Measurements from ENCODE around the gene DLGAP1. TPM values are rescaled to one million over a fixed set of nuclear protein-coding genes. Genes with fewer than 3 reads are reported as not detected.

The DLGAP1 gene
- total and polyA plus RNA-seq, 10 of the 15 experiments (the other 5 are each of a cell fraction or from before 2014, with no cell fraction given): 0.23 to 27.6 (median 1.9) TPM

DNA sequence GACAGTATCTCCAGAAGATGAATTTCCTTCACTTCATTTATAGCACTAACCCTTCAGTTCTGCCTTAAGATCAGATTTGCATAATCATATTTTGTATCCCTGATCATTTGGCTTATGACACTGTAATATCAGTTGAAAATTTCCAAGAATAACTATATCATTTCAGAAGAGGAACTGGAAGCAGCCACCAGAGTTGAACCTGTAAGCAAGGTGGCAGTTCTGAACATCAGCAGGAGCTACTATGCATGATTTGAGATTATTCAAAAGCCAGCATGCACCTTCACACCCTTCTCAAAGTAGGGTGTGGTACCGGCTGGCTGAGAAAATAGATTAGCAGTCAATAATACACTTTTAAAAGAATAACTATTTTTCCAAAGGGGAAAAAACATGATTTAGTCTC, 328.2 kb downstream of the DLGAP1 start:
- Histone ChIP-seq H3K9me3 (replicated peaks; ENCODE audit: control insufficient read depth, insufficient read depth, low read length) (no peaks in the 10 kb centered on the region), H3K9ac (ENCODE audit: control insufficient read depth, insufficient read depth, low read length) (no peak overlapping the region), H4K20me1 (ENCODE audit: control insufficient read depth, insufficient read depth) (no peaks in the 10 kb centered on the region), H3K4me3 (no peak overlapping the region), H3K27ac (ENCODE audit: control insufficient read depth, insufficient read depth) (no peak overlapping the region), H3K4me2 (ENCODE audit: control insufficient read depth, insufficient read depth) (no peak overlapping the region), H2AFZ (ENCODE audit: control insufficient read depth, low read depth, low read length) (no peak overlapping the region), H3K4me1 (ENCODE audit: control insufficient read depth, insufficient read depth, low read length) (no peaks in the 10 kb centered on the region), H3K36me3 (ENCODE audit: control insufficient read depth in 2 of 2, insufficient read depth in 2 of 2, low read length in 1 of 2) (no peaks in the 10 kb centered on the region; a peak in 1 of 4 replicates), H3K27me3 (replicated peaks in 1 of 2; ENCODE audit: control insufficient read depth in 2 of 2, insufficient read depth in 2 of 2, low read length in 1 of 2) (no peaks in the 10 kb centered on the region), H3K79me2 (ENCODE audit: control insufficient read depth, insufficient read depth, low read length) (no peaks in the 10 kb centered on the region)
- 61% methylated on average over 1 of the region's 1 CpG for WGBS (ENCODE audit: insufficient coverage, insufficient replicate concordance, low lambda C conversion rate, missing lambda C conversion rate)
- ChIA-PET CTCF (interaction anchor here (1.7 kb wide), 1 partner anchor 144 kb away, joined by 5 read pairs; no protein-coding TSS in a partner anchor), SMC1A (ENCODE audit: uncharacterized antibody, unreplicated experiment) (interaction anchor here (1.1 to 3.2 kb wide), 6 partner anchors 18 to 667 kb away, joined by 3 to 14 read pairs (median 3); no protein-coding TSS in a partner anchor), RAD21 (ENCODE audit: unreplicated experiment) (interaction anchor here (1.0 to 3.2 kb wide), 2 partner anchors 20 to 126 kb away, joined by 3 to 15 read pairs; no protein-coding TSS in a partner anchor), POLR2A (interaction anchor here (1.0 kb wide), 1 partner anchor 121 kb away, joined by 3 read pairs; no protein-coding TSS in a partner anchor)
- in situ Hi-C loops (cut with MboI) (no loop called here), intact Hi-C loops (cut with micrococcal nuclease; ENCODE audit: unreplicated experiment) (no loop called here)
- no TSS peak for BruUV-seq (replicated peaks)
- no peak for DNase-seq (ENCODE audit: low read depth, low spot score)
- peak; percentile 56 for ATAC-seq
- FAIRE-seq: no peak
- no peak for TF ChIP-seq IRF4 (IDR thresholded peaks at IDR 0.05; ENCODE audit: low read depth, low read length)
- TF ChIP-seq, protein P1, sequence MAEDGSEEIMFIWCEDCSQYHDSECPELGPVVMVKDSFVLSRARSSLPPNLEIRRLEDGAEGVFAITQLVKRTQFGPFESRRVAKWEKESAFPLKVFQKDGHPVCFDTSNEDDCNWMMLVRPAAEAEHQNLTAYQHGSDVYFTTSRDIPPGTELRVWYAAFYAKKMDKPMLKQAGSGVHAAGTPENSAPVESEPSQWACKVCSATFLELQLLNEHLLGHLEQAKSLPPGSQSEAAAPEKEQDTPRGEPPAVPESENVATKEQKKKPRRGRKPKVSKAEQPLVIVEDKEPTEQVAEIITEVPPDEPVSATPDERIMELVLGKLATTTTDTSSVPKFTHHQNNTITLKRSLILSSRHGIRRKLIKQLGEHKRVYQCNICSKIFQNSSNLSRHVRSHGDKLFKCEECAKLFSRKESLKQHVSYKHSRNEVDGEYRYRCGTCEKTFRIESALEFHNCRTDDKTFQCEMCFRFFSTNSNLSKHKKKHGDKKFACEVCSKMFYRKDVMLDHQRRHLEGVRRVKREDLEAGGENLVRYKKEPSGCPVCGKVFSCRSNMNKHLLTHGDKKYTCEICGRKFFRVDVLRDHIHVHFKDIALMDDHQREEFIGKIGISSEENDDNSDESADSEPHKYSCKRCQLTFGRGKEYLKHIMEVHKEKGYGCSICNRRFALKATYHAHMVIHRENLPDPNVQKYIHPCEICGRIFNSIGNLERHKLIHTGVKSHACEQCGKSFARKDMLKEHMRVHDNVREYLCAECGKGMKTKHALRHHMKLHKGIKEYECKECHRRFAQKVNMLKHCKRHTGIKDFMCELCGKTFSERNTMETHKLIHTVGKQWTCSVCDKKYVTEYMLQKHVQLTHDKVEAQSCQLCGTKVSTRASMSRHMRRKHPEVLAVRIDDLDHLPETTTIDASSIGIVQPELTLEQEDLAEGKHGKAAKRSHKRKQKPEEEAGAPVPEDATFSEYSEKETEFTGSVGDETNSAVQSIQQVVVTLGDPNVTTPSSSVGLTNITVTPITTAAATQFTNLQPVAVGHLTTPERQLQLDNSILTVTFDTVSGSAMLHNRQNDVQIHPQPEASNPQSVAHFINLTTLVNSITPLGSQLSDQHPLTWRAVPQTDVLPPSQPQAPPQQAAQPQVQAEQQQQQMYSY (CRISPR knock-in tag; IDR thresholded peaks at IDR 0.05): no peak
- no peak for TF ChIP-seq WRNIP1 (IDR thresholded peaks at IDR 0.05; ENCODE audit: borderline replicate concordance, low read depth, low read length)
- 0 out of 2 replicates have a peak, but pooled peaks have one; percentile 33 for TF ChIP-seq IKZF1 (conservative IDR thresholded peaks at IDR 0.05)
- TF ChIP-seq TBL1XR1 (IDR thresholded peaks at IDR 0.05; ENCODE audit: low read depth, low read length): no peak
- TF ChIP-seq NBN (IDR thresholded peaks at IDR 0.05): 0 out of 2 replicates have a peak, but pooled peaks have one; percentile 21
- TF ChIP-seq SPI1 (IDR thresholded peaks at IDR 0.05; ENCODE audit: borderline replicate concordance, insufficient read depth, low read depth, low read length): peak; percentile 57
- no peak for TF ChIP-seq MYC (IDR thresholded peaks at IDR 0.05; ENCODE audit: insufficient read depth, insufficient read length, insufficient replicate concordance, low read length, severe bottlenecking)
- no peak for TF ChIP-seq TCF7 (IDR thresholded peaks at IDR 0.05; ENCODE audit: borderline replicate concordance)
- no peak for TF ChIP-seq EED (IDR thresholded peaks at IDR 0.05; ENCODE audit: low read depth)
- TF ChIP-seq TARDBP (IDR thresholded peaks at IDR 0.05; ENCODE audit: borderline replicate concordance): no peak
- TF ChIP-seq, protein P2, sequence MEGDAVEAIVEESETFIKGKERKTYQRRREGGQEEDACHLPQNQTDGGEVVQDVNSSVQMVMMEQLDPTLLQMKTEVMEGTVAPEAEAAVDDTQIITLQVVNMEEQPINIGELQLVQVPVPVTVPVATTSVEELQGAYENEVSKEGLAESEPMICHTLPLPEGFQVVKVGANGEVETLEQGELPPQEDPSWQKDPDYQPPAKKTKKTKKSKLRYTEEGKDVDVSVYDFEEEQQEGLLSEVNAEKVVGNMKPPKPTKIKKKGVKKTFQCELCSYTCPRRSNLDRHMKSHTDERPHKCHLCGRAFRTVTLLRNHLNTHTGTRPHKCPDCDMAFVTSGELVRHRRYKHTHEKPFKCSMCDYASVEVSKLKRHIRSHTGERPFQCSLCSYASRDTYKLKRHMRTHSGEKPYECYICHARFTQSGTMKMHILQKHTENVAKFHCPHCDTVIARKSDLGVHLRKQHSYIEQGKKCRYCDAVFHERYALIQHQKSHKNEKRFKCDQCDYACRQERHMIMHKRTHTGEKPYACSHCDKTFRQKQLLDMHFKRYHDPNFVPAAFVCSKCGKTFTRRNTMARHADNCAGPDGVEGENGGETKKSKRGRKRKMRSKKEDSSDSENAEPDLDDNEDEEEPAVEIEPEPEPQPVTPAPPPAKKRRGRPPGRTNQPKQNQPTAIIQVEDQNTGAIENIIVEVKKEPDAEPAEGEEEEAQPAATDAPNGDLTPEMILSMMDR (IDR thresholded peaks at IDR 0.05 in 2 of 3, conservative IDR thresholded peaks at IDR 0.05 in 1 of 3; ENCODE audit: control insufficient read depth in 2 of 3, extremely low read depth in 1 of 3, insufficient read depth in 1 of 3, low read depth in 3 of 3, low read length in 3 of 3): no peak
- TF ChIP-seq SIN3A (IDR thresholded peaks at IDR 0.05; ENCODE audit: low read depth, low read length): no peak
- TF ChIP-seq, protein P3, sequence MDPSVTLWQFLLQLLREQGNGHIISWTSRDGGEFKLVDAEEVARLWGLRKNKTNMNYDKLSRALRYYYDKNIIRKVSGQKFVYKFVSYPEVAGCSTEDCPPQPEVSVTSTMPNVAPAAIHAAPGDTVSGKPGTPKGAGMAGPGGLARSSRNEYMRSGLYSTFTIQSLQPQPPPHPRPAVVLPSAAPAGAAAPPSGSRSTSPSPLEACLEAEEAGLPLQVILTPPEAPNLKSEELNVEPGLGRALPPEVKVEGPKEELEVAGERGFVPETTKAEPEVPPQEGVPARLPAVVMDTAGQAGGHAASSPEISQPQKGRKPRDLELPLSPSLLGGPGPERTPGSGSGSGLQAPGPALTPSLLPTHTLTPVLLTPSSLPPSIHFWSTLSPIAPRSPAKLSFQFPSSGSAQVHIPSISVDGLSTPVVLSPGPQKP (IDR thresholded peaks at IDR 0.05; ENCODE audit: low read depth, low read length): no peak
- TF ChIP-seq SRF (IDR thresholded peaks at IDR 0.05; ENCODE audit: low read depth in 2 of 2, low read length in 2 of 2): no peak
- no peak for TF ChIP-seq SUZ12 (IDR thresholded peaks at IDR 0.05; ENCODE audit: unreplicated experiment)
- no peak for TF ChIP-seq ETV6 (conservative IDR thresholded peaks at IDR 0.05 in 1 of 2, IDR thresholded peaks at IDR 0.05 in 1 of 2; ENCODE audit: borderline replicate concordance in 1 of 2, low read depth in 1 of 2)
- TF ChIP-seq IKZF2 (IDR thresholded peaks at IDR 0.05): peak; percentile 15 to 25; a peak in 1 of 4 replicates
